HepG2 (cell line): ENCODE data around the gene PRPSAP2. TPM values are rescaled to one million over a fixed set of nuclear protein-coding genes. Genes with fewer than 3 reads are reported as not detected.

ENCODE experiments used
- BHLHE40 ChIP-seq: IDR thresholded peaks from 2 replicates; pipeline ENCODE4 v1.6.1; 2011; ENCODE audit warnings: low read length, improper control_type of control experiment
- BORCS8-MEF2B ChIP-seq: sonication (generic); formaldehyde crosslinking; IDR thresholded peaks from 2 replicates; pipeline ENCODE4 v1.8.0; 2022; ENCODE audit warnings: mild to moderate bottlenecking, missing genetic modification reagents
- FOXM1 ChIP-seq: sonication (generic); formaldehyde crosslinking; IDR thresholded peaks from 2 replicates; pipeline ENCODE4 v1.5.0; 2020; ENCODE audit warnings: missing genetic modification reagents
- HMG20A ChIP-seq: IDR thresholded peaks from 2 replicates; pipeline ENCODE4 v1.6.1; 2016; ENCODE audit warnings: borderline replicate concordance
- HNF4A ChIP-seq: sonication (generic); formaldehyde crosslinking; IDR thresholded peaks from 2 replicates; pipeline ENCODE4 v1.4.0; 2020; ENCODE audit warnings: missing genetic modification reagents
- KMT2B ChIP-seq: IDR thresholded peaks from 2 replicates; pipeline ENCODE4 v1.6.1; 2016; ENCODE audit warnings: missing genetic modification reagents, missing compliant biosample characterization
- MLLT10 ChIP-seq: sonication (generic); formaldehyde crosslinking; IDR thresholded peaks from 2 replicates; pipeline ENCODE4 v1.4.0; 2020; ENCODE audit warnings: missing genetic modification reagents
- PTBP1 ChIP-seq: fragments of 200-400 bp; formaldehyde crosslinking; IDR thresholded peaks from 2 replicates; pipeline ENCODE4 v1.6.1; 2018; ENCODE audit warnings: low read length, low read depth; ENCODE audit not compliant: poor library complexity, severe bottlenecking
- RARG ChIP-seq: sonication (generic); formaldehyde crosslinking; IDR thresholded peaks from 2 replicates; pipeline ENCODE4 v1.4.0; 2020; ENCODE audit warnings: low read depth, mild to moderate bottlenecking, missing genetic modification reagents
- TBX2 ChIP-seq: sonication (generic); formaldehyde crosslinking; IDR thresholded peaks from 2 replicates; pipeline ENCODE4 v1.5.0; 2020; ENCODE audit warnings: missing genetic modification reagents, mild to moderate bottlenecking, borderline replicate concordance
- ZC3H13 ChIP-seq: sonication (generic); formaldehyde crosslinking; IDR thresholded peaks from 2 replicates; pipeline ENCODE4 v1.8.1; 2023; ENCODE audit warnings: mild to moderate bottlenecking, missing genetic modification reagents, moderate library complexity
- ZKSCAN5 ChIP-seq: sonication (generic); formaldehyde crosslinking; IDR thresholded peaks from 2 replicates; pipeline ENCODE4 v1.5.1; 2020; ENCODE audit warnings: mild to moderate bottlenecking, missing genetic modification reagents
- ZNF468 ChIP-seq: sonication (generic); formaldehyde crosslinking; IDR thresholded peaks from 2 replicates; pipeline ENCODE4 v1.8.0; 2022; ENCODE audit warnings: mild to moderate bottlenecking, moderate library complexity, missing genetic modification reagents
- ZNF549 ChIP-seq: sonication (generic); formaldehyde crosslinking; IDR thresholded peaks from 2 replicates; pipeline ENCODE4 v1.5.0; 2020; ENCODE audit warnings: missing genetic modification reagents
- polyA plus RNA-seq, 8 experiments: library from polyadenylated mRNA; depleted of rRNA in 3 of 8; stranded (reverse) in 7 of 8; unstranded in 1 of 8; fragments of >200 nt; fragmentation: Illumina TruSeq in 4 of 8; extraction: Trizol in 4 of 8; gene quantifications; 2 replicates each; pipeline versions ENCODE4 v1.2.1 to v1.2.3, GENCODE V29; 2011 to 2016; ENCODE audit warnings: low read depth in 4 of 8, missing spikeins in 1 of 8, mixed read lengths in 1 of 8; ENCODE audit not compliant: insufficient read depth in 1 of 8
- total RNA-seq, 5 experiments: library from RNA; depleted of rRNA; stranded (reverse); fragments of >200 nt; fragmentation: Illumina TruSeq; extraction: Trizol; gene quantifications; 2 replicates each; pipeline ENCODE4 v1.2.3, GENCODE V29; 2016; ENCODE audit warnings: low read depth in 1 of 5
- TF ChIP-seq, protein P1 (sequence below): sonication (generic); formaldehyde crosslinking; IDR thresholded peaks from 2 replicates; pipeline ENCODE4 v1.4.0; 2020; ENCODE audit warnings: missing genetic modification reagents
- TF ChIP-seq, protein P2 (sequence below): IDR thresholded peaks from 2 replicates; pipeline ENCODE4 v1.6.1; 2018; ENCODE audit warnings: missing genetic modification reagents
- TF ChIP-seq, protein P3 (sequence below): sonication (generic); formaldehyde crosslinking; IDR thresholded peaks from 2 replicates; pipeline ENCODE4 v1.4.0; 2020; ENCODE audit warnings: missing genetic modification reagents
- TF ChIP-seq, protein P4 (sequence below): sonication (generic); formaldehyde crosslinking; IDR thresholded peaks from 2 replicates; pipeline ENCODE4 v1.5.0; 2020; ENCODE audit warnings: missing genetic modification reagents
- TF ChIP-seq, protein P5 (sequence below): sonication (generic); formaldehyde crosslinking; IDR thresholded peaks from 2 replicates; pipeline ENCODE4 v1.5.1; 2020; ENCODE audit warnings: missing genetic modification reagents, mild to moderate bottlenecking, borderline replicate concordance
- TF ChIP-seq, protein P6 (sequence below): fragments of 450-650 bp; IDR thresholded peaks from 2 replicates; pipeline ENCODE4 v1.6.1; 2017

Gene PRPSAP2
- total and polyA plus RNA-seq, 2 of the 13 experiments (the other 11 are each of a cell fraction or from before 2014, with no cell fraction given), result 34.0 to 58.9 TPM

DNA sequence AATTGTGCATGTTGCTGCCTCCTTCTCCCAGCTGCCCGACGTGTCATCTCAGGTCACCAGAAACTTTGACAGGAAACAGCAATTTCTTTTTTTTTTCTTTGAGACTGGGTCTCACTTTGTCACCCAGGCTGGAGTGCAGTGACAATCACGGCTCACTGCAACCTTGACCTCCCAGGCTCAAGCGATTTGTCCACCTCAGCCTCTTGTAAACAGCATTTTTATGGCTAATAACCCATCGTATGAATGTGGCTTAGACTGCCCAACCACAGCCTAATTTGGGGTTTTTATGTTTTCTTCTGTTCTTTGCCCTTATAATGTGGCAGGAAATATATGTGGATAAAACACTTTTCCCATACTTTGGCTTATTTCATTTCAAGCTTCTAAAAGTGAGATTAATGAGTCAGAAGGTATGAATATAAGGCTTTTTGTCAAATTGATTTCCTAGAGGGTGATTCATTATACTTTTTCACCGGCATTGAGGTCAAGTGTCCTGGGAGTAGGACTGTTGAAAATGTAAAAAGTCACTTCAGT is 63.0 kb downstream of the PRPSAP2 start (continued):
- TF ChIP-seq, protein P1, sequence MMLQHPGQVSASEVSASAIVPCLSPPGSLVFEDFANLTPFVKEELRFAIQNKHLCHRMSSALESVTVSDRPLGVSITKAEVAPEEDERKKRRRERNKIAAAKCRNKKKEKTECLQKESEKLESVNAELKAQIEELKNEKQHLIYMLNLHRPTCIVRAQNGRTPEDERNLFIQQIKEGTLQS (CRISPR knock-in tag), result no peak
- no peak for TF ChIP-seq ZKSCAN5 (CRISPR knock-in tag)
- TF ChIP-seq HMG20A, result peak; percentile 82; the same call in 1 of the 2 replicates
- TF ChIP-seq MLLT10 (CRISPR knock-in tag), result no peak
- TF ChIP-seq, protein P2, sequence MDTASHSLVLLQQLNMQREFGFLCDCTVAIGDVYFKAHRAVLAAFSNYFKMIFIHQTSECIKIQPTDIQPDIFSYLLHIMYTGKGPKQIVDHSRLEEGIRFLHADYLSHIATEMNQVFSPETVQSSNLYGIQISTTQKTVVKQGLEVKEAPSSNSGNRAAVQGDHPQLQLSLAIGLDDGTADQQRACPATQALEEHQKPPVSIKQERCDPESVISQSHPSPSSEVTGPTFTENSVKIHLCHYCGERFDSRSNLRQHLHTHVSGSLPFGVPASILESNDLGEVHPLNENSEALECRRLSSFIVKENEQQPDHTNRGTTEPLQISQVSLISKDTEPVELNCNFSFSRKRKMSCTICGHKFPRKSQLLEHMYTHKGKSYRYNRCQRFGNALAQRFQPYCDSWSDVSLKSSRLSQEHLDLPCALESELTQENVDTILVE (CRISPR knock-in tag), result no peak
- TF ChIP-seq HNF4A (CRISPR knock-in tag), result peak; percentile 55
- no peak for TF ChIP-seq KMT2B (CRISPR knock-in tag)
- no peak for TF ChIP-seq ZNF549 (CRISPR knock-in tag)
- TF ChIP-seq BHLHE40, result no peak
- no peak for TF ChIP-seq BORCS8-MEF2B (CRISPR knock-in tag)
- TF ChIP-seq TBX2, result no peak
- TF ChIP-seq, protein P3, sequence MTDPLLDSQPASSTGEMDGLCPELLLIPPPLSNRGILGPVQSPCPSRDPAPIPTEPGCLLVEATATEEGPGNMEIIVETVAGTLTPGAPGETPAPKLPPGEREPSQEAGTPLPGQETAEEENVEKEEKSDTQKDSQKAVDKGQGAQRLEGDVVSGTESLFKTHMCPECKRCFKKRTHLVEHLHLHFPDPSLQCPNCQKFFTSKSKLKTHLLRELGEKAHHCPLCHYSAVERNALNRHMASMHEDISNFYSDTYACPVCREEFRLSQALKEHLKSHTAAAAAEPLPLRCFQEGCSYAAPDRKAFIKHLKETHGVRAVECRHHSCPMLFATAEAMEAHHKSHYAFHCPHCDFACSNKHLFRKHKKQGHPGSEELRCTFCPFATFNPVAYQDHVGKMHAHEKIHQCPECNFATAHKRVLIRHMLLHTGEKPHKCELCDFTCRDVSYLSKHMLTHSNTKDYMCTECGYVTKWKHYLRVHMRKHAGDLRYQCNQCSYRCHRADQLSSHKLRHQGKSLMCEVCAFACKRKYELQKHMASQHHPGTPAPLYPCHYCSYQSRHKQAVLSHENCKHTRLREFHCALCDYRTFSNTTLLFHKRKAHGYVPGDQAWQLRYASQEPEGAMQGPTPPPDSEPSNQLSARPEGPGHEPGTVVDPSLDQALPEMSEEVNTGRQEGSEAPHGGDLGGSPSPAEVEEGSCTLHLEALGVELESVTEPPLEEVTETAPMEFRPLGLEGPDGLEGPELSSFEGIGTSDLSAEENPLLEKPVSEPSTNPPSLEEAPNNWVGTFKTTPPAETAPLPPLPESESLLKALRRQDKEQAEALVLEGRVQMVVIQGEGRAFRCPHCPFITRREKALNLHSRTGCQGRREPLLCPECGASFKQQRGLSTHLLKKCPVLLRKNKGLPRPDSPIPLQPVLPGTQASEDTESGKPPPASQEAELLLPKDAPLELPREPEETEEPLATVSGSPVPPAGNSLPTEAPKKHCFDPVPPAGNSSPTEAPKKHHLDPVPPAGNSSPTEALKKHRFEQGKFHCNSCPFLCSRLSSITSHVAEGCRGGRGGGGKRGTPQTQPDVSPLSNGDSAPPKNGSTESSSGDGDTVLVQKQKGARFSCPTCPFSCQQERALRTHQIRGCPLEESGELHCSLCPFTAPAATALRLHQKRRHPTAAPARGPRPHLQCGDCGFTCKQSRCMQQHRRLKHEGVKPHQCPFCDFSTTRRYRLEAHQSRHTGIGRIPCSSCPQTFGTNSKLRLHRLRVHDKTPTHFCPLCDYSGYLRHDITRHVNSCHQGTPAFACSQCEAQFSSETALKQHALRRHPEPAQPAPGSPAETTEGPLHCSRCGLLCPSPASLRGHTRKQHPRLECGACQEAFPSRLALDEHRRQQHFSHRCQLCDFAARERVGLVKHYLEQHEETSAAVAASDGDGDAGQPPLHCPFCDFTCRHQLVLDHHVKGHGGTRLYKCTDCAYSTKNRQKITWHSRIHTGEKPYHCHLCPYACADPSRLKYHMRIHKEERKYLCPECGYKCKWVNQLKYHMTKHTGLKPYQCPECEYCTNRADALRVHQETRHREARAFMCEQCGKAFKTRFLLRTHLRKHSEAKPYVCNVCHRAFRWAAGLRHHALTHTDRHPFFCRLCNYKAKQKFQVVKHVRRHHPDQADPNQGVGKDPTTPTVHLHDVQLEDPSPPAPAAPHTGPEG (CRISPR knock-in tag), result no peak
- TF ChIP-seq, protein P4, sequence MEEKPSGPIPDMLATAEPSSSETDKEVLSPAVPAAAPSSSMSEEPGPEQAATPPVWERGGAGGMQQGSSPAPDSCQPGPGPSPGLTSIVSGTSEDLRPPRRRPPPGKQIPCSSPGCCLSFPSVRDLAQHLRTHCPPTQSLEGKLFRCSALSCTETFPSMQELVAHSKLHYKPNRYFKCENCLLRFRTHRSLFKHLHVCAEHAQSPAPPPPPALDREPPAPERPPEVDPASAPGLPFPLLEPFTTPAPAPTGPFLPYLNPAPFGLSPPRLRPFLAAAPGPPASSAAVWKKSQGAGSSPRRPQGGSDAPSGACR (CRISPR knock-in tag), result no peak
- TF ChIP-seq, protein P5, sequence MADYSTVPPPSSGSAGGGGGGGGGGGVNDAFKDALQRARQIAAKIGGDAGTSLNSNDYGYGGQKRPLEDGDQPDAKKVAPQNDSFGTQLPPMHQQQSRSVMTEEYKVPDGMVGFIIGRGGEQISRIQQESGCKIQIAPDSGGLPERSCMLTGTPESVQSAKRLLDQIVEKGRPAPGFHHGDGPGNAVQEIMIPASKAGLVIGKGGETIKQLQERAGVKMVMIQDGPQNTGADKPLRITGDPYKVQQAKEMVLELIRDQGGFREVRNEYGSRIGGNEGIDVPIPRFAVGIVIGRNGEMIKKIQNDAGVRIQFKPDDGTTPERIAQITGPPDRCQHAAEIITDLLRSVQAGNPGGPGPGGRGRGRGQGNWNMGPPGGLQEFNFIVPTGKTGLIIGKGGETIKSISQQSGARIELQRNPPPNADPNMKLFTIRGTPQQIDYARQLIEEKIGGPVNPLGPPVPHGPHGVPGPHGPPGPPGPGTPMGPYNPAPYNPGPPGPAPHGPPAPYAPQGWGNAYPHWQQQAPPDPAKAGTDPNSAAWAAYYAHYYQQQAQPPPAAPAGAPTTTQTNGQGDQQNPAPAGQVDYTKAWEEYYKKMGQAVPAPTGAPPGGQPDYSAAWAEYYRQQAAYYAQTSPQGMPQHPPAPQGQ, result no peak
- TF ChIP-seq, protein P6, sequence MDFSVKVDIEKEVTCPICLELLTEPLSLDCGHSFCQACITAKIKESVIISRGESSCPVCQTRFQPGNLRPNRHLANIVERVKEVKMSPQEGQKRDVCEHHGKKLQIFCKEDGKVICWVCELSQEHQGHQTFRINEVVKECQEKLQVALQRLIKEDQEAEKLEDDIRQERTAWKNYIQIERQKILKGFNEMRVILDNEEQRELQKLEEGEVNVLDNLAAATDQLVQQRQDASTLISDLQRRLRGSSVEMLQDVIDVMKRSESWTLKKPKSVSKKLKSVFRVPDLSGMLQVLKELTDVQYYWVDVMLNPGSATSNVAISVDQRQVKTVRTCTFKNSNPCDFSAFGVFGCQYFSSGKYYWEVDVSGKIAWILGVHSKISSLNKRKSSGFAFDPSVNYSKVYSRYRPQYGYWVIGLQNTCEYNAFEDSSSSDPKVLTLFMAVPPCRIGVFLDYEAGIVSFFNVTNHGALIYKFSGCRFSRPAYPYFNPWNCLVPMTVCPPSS, result no peak
- TF ChIP-seq RARG (CRISPR knock-in tag), result no peak
- TF ChIP-seq FOXM1, result no peak
- no peak for TF ChIP-seq ZC3H13 (CRISPR knock-in tag)
- no peak for TF ChIP-seq PTBP1
- TF ChIP-seq ZNF468 (CRISPR knock-in tag), result no peak
